Esophagus squamous epithelium (tissue), 5 donors: ENCODE measurements around the gene ZNF521. TPM values are rescaled to one million over a fixed set of nuclear protein-coding genes. Genes with fewer than 3 reads are reported as not detected.

Experiments
- DNase-seq: peaks from one replicate; lab custom pipeline; 2025; lab: John Stamatoyannopoulos, UW
- H3K27ac ChIP-seq, 4 donors: fragments of 200-600 bp; sonication (generic); one replicate each; pipeline ENCODE4 v1.5.1; 2016 to 2019; ENCODE audit warnings: mild to moderate bottlenecking in 1 of 4
- H3K27me3 ChIP-seq, 4 donors: fragments of 200-600 bp; sonication (generic); 1 replicate in 3 of 4; 2 replicates in 1 of 4; pipeline versions ENCODE4 v1.5.1 to v1.6.0; 2017 to 2021; ENCODE audit warnings: antibody characterized with exemption in 1 of 4
- H3K36me3 ChIP-seq, 3 donors: fragments of 200-600 bp; sonication (generic); one replicate each; pipeline ENCODE4 v1.5.1; 2016 to 2019
- H3K4me1 ChIP-seq, 3 donors: fragments of 200-600 bp; sonication (generic); one replicate each; pipeline ENCODE4 v1.5.1; 2017 to 2019
- H3K4me3 ChIP-seq, 4 donors: fragments of 200-600 bp; sonication (generic); 1 replicate in 3 of 4; 2 replicates in 1 of 4; pipeline ENCODE4 v1.5.1; 2016 to 2019; ENCODE audit warnings: mild to moderate bottlenecking in 2 of 4, moderate library complexity in 1 of 4
- H3K9me3 ChIP-seq, 3 donors: fragments of 200-600 bp; sonication (generic); one replicate each; pipeline ENCODE4 v1.5.1; 2016 to 2019
- CTCF ChIP-seq, 6 experiments: fragments of 450-650 bp in 4 of 6; fragments of 200-600 bp in 2 of 6; sonication (generic) in 2 of 6; IDR thresholded peaks; one replicate each; pipeline ENCODE4 v1.5.1; 2016 to 2019; ENCODE audit warnings: antibody characterized with exemption in 6 of 6, mild to moderate bottlenecking in 4 of 6, moderate library complexity in 4 of 6
- POLR2A ChIP-seq, 4 donors: fragments of 450-650 bp; IDR thresholded peaks; one replicate each; pipeline ENCODE4 v1.6.1; 2017; ENCODE audit warnings: antibody characterized with exemption in 4 of 4, mild to moderate bottlenecking in 4 of 4, moderate library complexity in 3 of 4
- WGBS, 2 donors: methylation state at CpG; one replicate each; pipeline ENCODE4 v1.1.5; 2018; 5-methylcytosine and 5-hydroxymethylcytosine counted together
- intact Hi-C: fragments of 100-400 bp; cut with DNase I; formaldehyde crosslinking; loops from one replicate; pipeline ENCODE4 v1.15.0; 2022
- total RNA-seq, 4 donors: library from RNA; depleted of rRNA; stranded (reverse); fragments of >200 nt; gene quantifications; one replicate each; pipeline ENCODE4 v1.1.0, GENCODE V29; 2016
- donor health status: DM: yes; HTN: yes; CAD: no.

The ZNF521 gene
- total RNA-seq, 4 donors from 2014 or later, result 0.68 to 11.3 (median 4.7) TPM

- no peak for DNase-seq
- no peaks in the 10 kb centered on the region for H3K9me3 ChIP-seq
- no peaks in the 10 kb centered on the region for H3K36me3 ChIP-seq
- TF ChIP-seq CTCF (IDR thresholded peaks at IDR 0.05) (no peak), POLR2A (IDR thresholded peaks at IDR 0.05) (no peak)
- no peaks in the 10 kb centered on the region for H3K27me3 ChIP-seq
- intact Hi-C loops, result no loop called here
- no peak overlapping the region for H3K27ac ChIP-seq
- WGBS, 2 donors, result 78 to 80% methylated on average over 11 of the region's 11 CpGs
- H3K4me3 ChIP-seq, result no peak overlapping the region
- H3K4me1 ChIP-seq, result peaks cover 4 to 11% (median 5%) of the 10 kb centered on the region in 3 donors
These were observed 184.2 kb downstream of the ZNF521 start for GRCh38 chr18:25167612-25168410.

- WGBS, 2 donors, result 67 to 69% methylated on average over 1 of the region's 1 CpG
- TF ChIP-seq POLR2A (IDR thresholded peaks at IDR 0.05), result no peak
- no peak for TF ChIP-seq CTCF (IDR thresholded peaks at IDR 0.05)
- H3K27me3 ChIP-seq, result no peaks in the 10 kb centered on the region
- H3K4me1 ChIP-seq, result peaks cover 4 to 11% (median 5%) of the 10 kb centered on the region in 3 donors
- no peaks in the 10 kb centered on the region for H3K9me3 ChIP-seq
- intact Hi-C loops, result no loop called here
- H3K4me3 ChIP-seq, result no peak overlapping the region
- no peak overlapping the region for H3K27ac ChIP-seq
- DNase-seq, result no peak
- H3K36me3 ChIP-seq, result no peaks in the 10 kb centered on the region
These were observed 185.9 kb downstream of the ZNF521 start for GRCh38 chr18:25166113-25166512.

- Histone ChIP-seq H3K36me3 (no peaks in the 10 kb centered on the region), H3K27me3 (no peaks in the 10 kb centered on the region), H3K9me3 (no peaks in the 10 kb centered on the region), H3K4me3 (peak overlapping the region in 3 of 4 donors; percentile 35 to 54 (median 37)), H3K4me1 (peaks cover 4 to 11% (median 5%) of the 10 kb centered on the region in 3 donors), H3K27ac (peak overlapping the region in 3 of 4 donors; percentile 14 to 57 (median 38))
- TF ChIP-seq CTCF (IDR thresholded peaks at IDR 0.05) (peak in 1 of 6 experiments; percentile 2), POLR2A (IDR thresholded peaks at IDR 0.05) (no peak)
- WGBS, 2 donors, result 26 to 29% methylated on average over 10 of the region's 10 CpGs
- intact Hi-C loops, result no loop called here
- DNase-seq, result no peak
These were observed 186.8 kb downstream of the ZNF521 start for GRCh38 chr18:25164848-25165811.

GRCh38 chr18:25164211-25164847 is 187.6 kb downstream of the ZNF521 start:
- DNase-seq, result no peak
- no peaks in the 10 kb centered on the region for H3K27me3 ChIP-seq
- intact Hi-C loops, result no loop called here
- H3K36me3 ChIP-seq, result no peaks in the 10 kb centered on the region
- peaks cover 4 to 11% (median 5%) of the 10 kb centered on the region in 3 donors for H3K4me1 ChIP-seq
- 15 to 35% methylated on average over 4 to 6 of the region's 6 CpGs for WGBS, 2 donors
- no peaks in the 10 kb centered on the region for H3K9me3 ChIP-seq
- TF ChIP-seq CTCF (IDR thresholded peaks at IDR 0.05) (no peak), POLR2A (IDR thresholded peaks at IDR 0.05) (no peak)
- peak overlapping the region in 3 of 4 donors; percentile 14 to 57 (median 38) for H3K27ac ChIP-seq
- H3K4me3 ChIP-seq, result peak overlapping the region in 3 of 4 donors; percentile 35 to 54 (median 37)
